ENCODE data around the gene ILF3. TPM values are rescaled to one million over a fixed set of nuclear protein-coding genes. Genes with fewer than 3 reads are reported as not detected.
A peak's percentile ranks its signal among the peaks of the same experiment; 100 is the strongest.

The ILF3 gene
- total RNA-seq, 1 donor from 2014 or later, result 106 TPM

DNA sequence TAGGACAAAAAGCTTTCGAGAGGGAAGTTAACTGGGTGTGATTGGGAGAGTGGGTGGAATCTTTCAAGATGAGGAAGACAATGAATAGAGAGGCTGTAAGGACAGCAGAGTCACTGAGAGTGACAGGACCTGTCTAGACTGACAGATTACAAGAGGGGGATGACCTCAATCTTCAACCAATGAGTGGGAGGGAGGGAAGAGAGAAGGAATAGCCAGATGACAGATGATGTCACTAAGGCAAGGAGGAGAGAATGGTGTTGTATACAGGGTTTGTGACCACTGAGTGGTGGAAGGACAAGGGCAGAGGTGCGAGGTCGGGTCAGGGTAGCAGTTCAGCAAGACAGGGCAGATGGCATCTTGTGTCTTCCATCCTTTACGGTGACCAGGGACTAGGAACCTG, 5.8 kb upstream of the ILF3 start:
- H3K36me3 ChIP-seq, result peaks cover 3% of the 10 kb centered on the region
- H3K4me3 ChIP-seq, result no peak overlapping the region
- peaks cover 50% of the 10 kb centered on the region for H3K4me1 ChIP-seq
- TF ChIP-seq, protein P1, sequence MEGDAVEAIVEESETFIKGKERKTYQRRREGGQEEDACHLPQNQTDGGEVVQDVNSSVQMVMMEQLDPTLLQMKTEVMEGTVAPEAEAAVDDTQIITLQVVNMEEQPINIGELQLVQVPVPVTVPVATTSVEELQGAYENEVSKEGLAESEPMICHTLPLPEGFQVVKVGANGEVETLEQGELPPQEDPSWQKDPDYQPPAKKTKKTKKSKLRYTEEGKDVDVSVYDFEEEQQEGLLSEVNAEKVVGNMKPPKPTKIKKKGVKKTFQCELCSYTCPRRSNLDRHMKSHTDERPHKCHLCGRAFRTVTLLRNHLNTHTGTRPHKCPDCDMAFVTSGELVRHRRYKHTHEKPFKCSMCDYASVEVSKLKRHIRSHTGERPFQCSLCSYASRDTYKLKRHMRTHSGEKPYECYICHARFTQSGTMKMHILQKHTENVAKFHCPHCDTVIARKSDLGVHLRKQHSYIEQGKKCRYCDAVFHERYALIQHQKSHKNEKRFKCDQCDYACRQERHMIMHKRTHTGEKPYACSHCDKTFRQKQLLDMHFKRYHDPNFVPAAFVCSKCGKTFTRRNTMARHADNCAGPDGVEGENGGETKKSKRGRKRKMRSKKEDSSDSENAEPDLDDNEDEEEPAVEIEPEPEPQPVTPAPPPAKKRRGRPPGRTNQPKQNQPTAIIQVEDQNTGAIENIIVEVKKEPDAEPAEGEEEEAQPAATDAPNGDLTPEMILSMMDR (IDR thresholded peaks at IDR 0.05; ENCODE audit: borderline replicate concordance), result no peak
- H3K27me3 ChIP-seq (ENCODE audit: low read depth), result no peaks in the 10 kb centered on the region
- intact Hi-C loops (cut with micrococcal nuclease), result no loop called here
- no peaks in the 10 kb centered on the region for H3K9me3 ChIP-seq (replicated peaks)
- DNase-seq, result no peak
- H3K27ac ChIP-seq (replicated peaks), result no peak overlapping the region

DNA sequence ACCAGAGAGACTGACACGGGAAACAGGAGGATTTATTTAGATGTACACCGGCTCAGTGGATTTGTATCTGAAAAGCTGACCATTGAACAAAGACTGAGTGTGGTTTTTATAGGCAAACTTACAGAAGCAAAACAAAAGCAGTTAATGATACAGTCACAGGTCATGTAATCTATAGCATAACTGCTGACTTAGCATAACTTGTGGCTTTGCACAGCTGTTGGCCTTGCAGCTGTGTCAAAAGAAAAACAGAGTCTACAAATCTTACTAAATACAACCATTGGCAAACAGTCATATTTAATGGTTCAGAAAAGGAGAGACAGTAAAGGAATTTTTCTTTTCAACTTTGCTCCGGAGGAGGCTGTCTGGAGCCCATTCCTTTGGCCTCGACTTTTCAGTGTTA, 2.3 kb upstream of the ILF3 start:
- intact Hi-C loops (cut with micrococcal nuclease), result no loop called here
- H3K4me3 ChIP-seq, result no peak overlapping the region
- H3K27ac ChIP-seq (replicated peaks), result no peak overlapping the region
- no peak for DNase-seq
- peaks cover 48% of the 10 kb centered on the region for H3K4me1 ChIP-seq
- TF ChIP-seq, protein P1 (IDR thresholded peaks at IDR 0.05; ENCODE audit: borderline replicate concordance), result no peak
- H3K36me3 ChIP-seq, result no peaks in the 10 kb centered on the region
- H3K27me3 ChIP-seq (ENCODE audit: low read depth), result no peaks in the 10 kb centered on the region
- H3K9me3 ChIP-seq (replicated peaks), result no peaks in the 10 kb centered on the region

DNA sequence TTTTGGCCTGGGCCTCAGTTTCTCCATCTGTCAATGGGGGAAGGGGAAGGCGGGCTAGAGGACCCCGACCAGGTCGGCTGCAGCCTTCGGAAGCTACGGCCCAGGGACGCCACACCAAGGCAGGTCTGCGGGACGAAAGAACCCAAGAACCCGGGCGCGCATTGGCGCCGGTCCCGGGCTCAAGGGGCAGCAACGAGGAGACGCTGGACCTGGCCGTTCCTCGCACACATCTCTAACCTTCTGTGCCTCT, 739 bp upstream of the ILF3 start:
- Histone ChIP-seq H3K27me3 (ENCODE audit: low read depth) (no peaks in the 10 kb centered on the region), H3K4me1 (peaks cover 53% of the 10 kb centered on the region), H3K4me3 (peak overlapping the region; percentile 99), H3K36me3 (no peaks in the 10 kb centered on the region), H3K27ac (replicated peaks) (peak overlapping the region; percentile 97), H3K9me3 (replicated peaks) (no peaks in the 10 kb centered on the region)
- no peak for DNase-seq
- intact Hi-C loops (cut with micrococcal nuclease), result no loop called here
- TF ChIP-seq, protein P1 (IDR thresholded peaks at IDR 0.05; ENCODE audit: borderline replicate concordance), result no peak

DNA sequence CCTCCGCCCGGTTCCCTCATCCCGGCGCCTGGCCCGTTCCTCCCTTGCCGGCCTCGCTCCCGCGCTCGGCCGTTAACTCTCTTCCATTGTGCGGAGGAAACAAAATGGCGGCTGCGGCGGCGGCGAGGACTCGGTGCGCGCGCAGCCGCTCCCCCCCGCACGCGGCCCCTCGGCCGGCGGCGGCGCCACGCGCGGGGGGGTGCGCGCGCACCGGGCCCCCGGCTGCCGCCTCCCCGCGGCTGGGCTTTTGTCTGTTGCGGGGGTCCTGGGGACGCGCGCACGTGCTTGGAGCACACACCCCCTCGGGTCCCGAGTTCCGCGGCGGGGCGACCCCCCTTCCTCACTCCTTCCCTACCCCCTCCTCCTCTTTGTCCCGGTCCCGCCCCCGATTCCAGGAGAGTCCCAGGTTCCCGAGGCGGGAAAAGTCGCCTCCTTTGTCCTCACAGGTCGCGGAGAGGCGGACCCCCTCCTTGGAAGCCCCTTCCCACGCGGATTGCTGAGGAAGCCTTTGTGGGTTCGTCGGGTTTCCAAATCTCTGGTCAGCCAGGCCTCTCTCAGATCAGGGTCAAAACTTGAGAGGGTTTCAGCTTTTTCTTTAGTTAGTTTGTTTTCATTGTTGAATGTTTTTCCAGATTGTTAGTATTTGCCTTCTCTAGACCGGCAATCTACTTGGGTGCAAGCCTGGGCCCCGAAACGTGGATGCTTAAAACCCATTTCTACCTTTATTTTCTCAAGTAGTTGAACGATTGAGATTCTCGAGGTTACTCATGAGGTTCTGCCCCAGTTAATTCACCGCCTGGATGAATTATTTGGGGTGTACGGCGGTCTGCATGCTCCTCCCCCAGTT, 687 bp downstream of the ILF3 start:
- TF ChIP-seq, protein P1 (IDR thresholded peaks at IDR 0.05; ENCODE audit: borderline replicate concordance), result no peak

DNA sequence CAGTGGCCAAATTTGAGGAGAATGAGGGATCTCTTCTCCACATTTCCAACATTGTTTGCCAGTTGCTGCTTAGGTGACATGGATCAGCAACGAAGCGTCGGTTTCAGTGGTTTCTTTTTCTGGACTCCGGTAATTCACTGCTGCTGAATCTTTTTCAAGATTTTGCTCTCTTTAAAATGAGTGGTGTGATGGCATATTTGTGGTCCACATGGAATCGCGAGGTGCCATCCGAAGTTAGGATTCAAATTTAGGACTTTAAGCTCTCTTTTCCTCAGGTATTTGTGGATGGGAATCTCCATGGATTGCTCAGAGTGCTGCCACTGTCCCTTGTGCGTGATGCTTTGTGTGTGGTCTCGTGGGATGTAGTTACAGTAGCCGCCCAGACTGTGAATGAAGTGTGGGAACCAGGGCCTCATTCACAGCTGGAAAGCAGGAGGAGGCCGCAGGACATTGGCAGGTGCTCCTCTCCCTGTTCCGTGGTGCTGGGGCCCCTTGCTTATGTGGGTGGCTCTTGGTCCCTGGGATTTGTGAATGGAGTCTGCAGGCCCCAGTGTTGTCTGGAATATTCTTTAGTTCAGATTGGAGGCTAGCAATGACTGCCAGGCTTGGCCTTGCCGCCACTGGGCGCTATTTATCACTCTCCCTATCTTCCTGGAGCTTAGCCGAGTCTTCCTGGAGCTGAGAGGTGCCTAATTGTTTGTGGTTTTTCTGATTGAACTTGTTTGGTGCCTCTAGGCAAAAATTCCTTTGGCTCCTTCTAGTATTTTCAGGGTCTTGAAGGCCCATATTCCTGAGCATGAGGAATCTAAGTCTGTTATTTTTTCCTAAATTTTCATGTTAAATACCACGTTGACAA, 1.5 kb downstream of the ILF3 start:
- intact Hi-C loops (cut with micrococcal nuclease), result no loop called here
- no peak for DNase-seq
- H3K27me3 ChIP-seq (ENCODE audit: low read depth), result no peaks in the 10 kb centered on the region
- peak overlapping the region; percentile 99 for H3K4me3 ChIP-seq
- TF ChIP-seq, protein P1 (IDR thresholded peaks at IDR 0.05; ENCODE audit: borderline replicate concordance), result no peak
- H3K9me3 ChIP-seq (replicated peaks), result no peaks in the 10 kb centered on the region
- no peaks in the 10 kb centered on the region for H3K36me3 ChIP-seq
- H3K27ac ChIP-seq (replicated peaks), result peak overlapping the region; percentile 97
- peaks cover 73% of the 10 kb centered on the region for H3K4me1 ChIP-seq

More for the DNA sequence above, 687 bp downstream of the ILF3 start:
- peak overlapping the region; percentile 97 for H3K27ac ChIP-seq (replicated peaks)
- intact Hi-C loops (cut with micrococcal nuclease), result no loop called here
- H3K4me1 ChIP-seq, result peaks cover 64% of the 10 kb centered on the region
- H3K36me3 ChIP-seq, result no peaks in the 10 kb centered on the region
- H3K27me3 ChIP-seq (ENCODE audit: low read depth), result no peaks in the 10 kb centered on the region
- peak; percentile 47 for DNase-seq
- H3K9me3 ChIP-seq (replicated peaks), result no peaks in the 10 kb centered on the region
- peak overlapping the region; percentile 99 for H3K4me3 ChIP-seq

Measured in left ventricle myocardium inferior (tissue), 1 donor.